SK-N-SH (cell line): ENCODE data around the gene PRR12.

Experiments
- CHD2 ChIP-seq: fragments of 150-350 bp; IDR thresholded peaks from 2 replicates; pipeline ENCODE4 v1.6.1; 2018; ENCODE audit warnings: low read length; ENCODE audit not compliant: partially characterized antibody
- CTCF ChIP-seq: fragments of 200-600 bp; sonication (generic); IDR thresholded peaks from 2 replicates; pipeline ENCODE4 v1.6.1; 2017; ENCODE audit warnings: antibody characterized with exemption, mild to moderate bottlenecking, moderate library complexity
- FOXJ3 ChIP-seq: sonication (generic); formaldehyde crosslinking; IDR thresholded peaks from 2 replicates; pipeline ENCODE4 v1.5.1; 2020; ENCODE audit warnings: mild to moderate bottlenecking, missing genetic modification reagents
- MAX ChIP-seq: IDR thresholded peaks from 2 replicates; pipeline ENCODE4 v1.4.0; 2012; ENCODE audit warnings: low read depth
- NFIC ChIP-seq: IDR thresholded peaks from 2 replicates; pipeline ENCODE4 v1.4.0; 2012; ENCODE audit warnings: borderline replicate concordance
- POLR2AphosphoS5 ChIP-seq: IDR thresholded peaks from 2 replicates; pipeline ENCODE4 v1.6.1; 2012; ENCODE audit warnings: low read depth, low read length
- RFX5 ChIP-seq: IDR thresholded peaks from 2 replicates; pipeline ENCODE4 v1.6.1; 2012; ENCODE audit warnings: mild to moderate bottlenecking, improper control_type of control experiment, low read length
- SIN3A ChIP-seq: IDR thresholded peaks from 2 replicates; pipeline ENCODE4 v1.6.1; 2012; ENCODE audit warnings: low read depth, mild to moderate bottlenecking, low read length, moderate library complexity, borderline replicate concordance
- TCF12 ChIP-seq: IDR thresholded peaks from 2 replicates; pipeline ENCODE4 v1.4.0; 2012
- ZBTB33 ChIP-seq: IDR thresholded peaks from 2 replicates; pipeline ENCODE4 v1.4.0; 2012; ENCODE audit warnings: low read depth, borderline replicate concordance

GRCh38 chr19:49574206-49574755, 16.7 kb upstream of the PRR12 start:
- TF ChIP-seq CTCF (no peak), CHD2 (no peak), POLR2AphosphoS5 (no peak), FOXJ3 (CRISPR knock-in tag) (no peak), RFX5 (no peak), NFIC (no peak), TCF12 (no peak), ZBTB33 (no peak), MAX (no peak), SIN3A (no peak)
